Activated CD4-positive, alpha-beta T cell treated with anti-CD3 and anti-CD28 coated beads, Interleukin-2, amount 10 ng/mL, durations not matched to agents 7 days and 5 days (primary cell): ENCODE data around the gene LRFN2. TPM values are rescaled to one million over a fixed set of nuclear protein-coding genes. Genes with fewer than 3 reads are reported as not detected.

Experiments used
- CTCF ChIA-PET: fragments of 350-600 bp; sonication (Branson Sonifier 250); formaldehyde crosslinking; loops from one replicate; lab custom pipeline; 2021; ENCODE audit warnings: antibody characterized with exemption; lab: Charles Lee
- POLR2A ChIA-PET: fragments of 350-600 bp; sonication (Branson Sonifier 250); formaldehyde crosslinking; loops from one replicate; lab custom pipeline; 2021; ENCODE audit warnings: antibody characterized with exemption; lab: Charles Lee
- DNase-seq: peaks from one replicate; pipeline ENCODE4 v3.0.0-alpha.2; 2020
- H3K27ac Mint-ChIP-seq: one replicate; pipeline ENCODE4 v1.8.0; 2021; ENCODE audit warnings: mild to moderate bottlenecking, moderate library complexity, mixed read lengths
- H3K27me3 Mint-ChIP-seq: one replicate; pipeline ENCODE4 v1.8.0; 2021; ENCODE audit warnings: mixed read lengths
- H3K36me3 Mint-ChIP-seq: one replicate; pipeline ENCODE4 v1.8.0; 2021; ENCODE audit warnings: low read depth, mixed read lengths
- H3K4me1 Mint-ChIP-seq: one replicate; pipeline ENCODE4 v1.8.0; 2021; ENCODE audit warnings: mixed read lengths
- H3K4me3 Mint-ChIP-seq: one replicate; pipeline ENCODE4 v1.8.0; 2021; ENCODE audit warnings: mild to moderate bottlenecking, moderate library complexity, mixed read lengths
- H3K9me3 Mint-ChIP-seq: one replicate; pipeline ENCODE4 v1.8.0; 2021; ENCODE audit warnings: mixed read lengths
- total RNA-seq, 2 experiments: library from RNA; stranded (reverse); gene quantifications; one replicate each; pipeline ENCODE4 v1.2.3, GENCODE V29; 2021

Gene LRFN2
- total RNA-seq = under 1 TPM; 0.08 to 0.25 TPM

- H3K4me3 Mint-ChIP-seq = peak within 1 kb of the TSS; percentile 76
- CTCF ChIA-PET = interaction anchor here (0.6 to 1.3 kb wide), 12 partner anchors 8 to 175 kb away, joined by 3 to 6 read pairs (median 3); no protein-coding TSS in a partner anchor
- no peaks in the 10 kb centered on the region for H3K9me3 Mint-ChIP-seq
- POLR2A ChIA-PET = no interaction called here
- peaks cover 31% of the 10 kb centered on the region for H3K4me1 Mint-ChIP-seq
- no peak within 1 kb of the TSS for H3K27ac Mint-ChIP-seq
- peak; percentile 73 for DNase-seq
- H3K36me3 Mint-ChIP-seq = no peaks in the 10 kb centered on the region
- peaks cover 48% of the 10 kb centered on the region for H3K27me3 Mint-ChIP-seq
These were observed at the start of gene LRFN2 for GRCh38 chr6:40587240-40588069. Gene LRFN2 (minus strand): TSS chr6:40587364.

GRCh38 chr6:40634429-40634828, 47.3 kb upstream of the LRFN2 start:
- no peaks in the 10 kb centered on the region for H3K9me3 Mint-ChIP-seq
- H3K4me1 Mint-ChIP-seq = peaks cover 12% of the 10 kb centered on the region
- H3K27ac Mint-ChIP-seq = no peak overlapping the region
- DNase-seq = no peak
- ChIA-PET POLR2A (no interaction called here), CTCF (interaction anchor here (1.1 kb wide), 1 partner anchor 12 kb away, joined by 3 read pairs; no protein-coding TSS in a partner anchor)
- no peak overlapping the region for H3K4me3 Mint-ChIP-seq
- no peaks in the 10 kb centered on the region for H3K36me3 Mint-ChIP-seq
- H3K27me3 Mint-ChIP-seq = no peaks in the 10 kb centered on the region

- Mint-ChIP-seq H3K9me3 (no peaks in the 10 kb centered on the region), H3K27ac (no peak overlapping the region), H3K36me3 (no peaks in the 10 kb centered on the region), H3K27me3 (no peaks in the 10 kb centered on the region), H3K4me1 (peaks cover 3% of the 10 kb centered on the region), H3K4me3 (no peak overlapping the region)
- ChIA-PET CTCF (no interaction called here), POLR2A (no interaction called here)
- no peak for DNase-seq
These were observed 44.6 kb upstream of the LRFN2 start for GRCh38 chr6:40631744-40632143.

GRCh38 chr6:40630488-40630887, 43.3 kb upstream of the LRFN2 start:
- POLR2A ChIA-PET = no interaction called here

GRCh38 chr6:40630051-40630450, 42.9 kb upstream of the LRFN2 start:
- CTCF ChIA-PET = interaction anchor here (0.7 kb wide), 1 partner anchor 8 kb away, joined by 3 read pairs; no protein-coding TSS in a partner anchor
- H3K27ac Mint-ChIP-seq = no peak overlapping the region
- DNase-seq = no peak
- H3K4me3 Mint-ChIP-seq = no peak overlapping the region
- H3K36me3 Mint-ChIP-seq = no peaks in the 10 kb centered on the region
- H3K4me1 Mint-ChIP-seq = peaks cover 3% of the 10 kb centered on the region
- POLR2A ChIA-PET = no interaction called here
- no peaks in the 10 kb centered on the region for H3K27me3 Mint-ChIP-seq
- no peaks in the 10 kb centered on the region for H3K9me3 Mint-ChIP-seq

More at GRCh38 chr6:40630488-40630887, 43.3 kb upstream of the LRFN2 start:
- H3K9me3 Mint-ChIP-seq = no peaks in the 10 kb centered on the region
- H3K4me3 Mint-ChIP-seq = no peak overlapping the region
- no peak for DNase-seq
- CTCF ChIA-PET = interaction anchor here (0.7 kb wide), 1 partner anchor 9 kb away, joined by 3 read pairs; no protein-coding TSS in a partner anchor
- H3K4me1 Mint-ChIP-seq = peaks cover 3% of the 10 kb centered on the region
- no peaks in the 10 kb centered on the region for H3K36me3 Mint-ChIP-seq
- no peak overlapping the region for H3K27ac Mint-ChIP-seq
- no peaks in the 10 kb centered on the region for H3K27me3 Mint-ChIP-seq

- no peaks in the 10 kb centered on the region for H3K36me3 Mint-ChIP-seq
- H3K27ac Mint-ChIP-seq = no peak overlapping the region
- ChIA-PET CTCF (no interaction called here), POLR2A (no interaction called here)
- no peaks in the 10 kb centered on the region for H3K9me3 Mint-ChIP-seq
- H3K4me3 Mint-ChIP-seq = no peak overlapping the region
- H3K4me1 Mint-ChIP-seq = peaks cover 1% of the 10 kb centered on the region
- no peaks in the 10 kb centered on the region for H3K27me3 Mint-ChIP-seq
- DNase-seq = no peak
These were observed 42.3 kb upstream of the LRFN2 start for GRCh38 chr6:40629463-40629862.

- CTCF ChIA-PET = no interaction called here
- Mint-ChIP-seq H3K27me3 (no peaks in the 10 kb centered on the region), H3K4me1 (no peaks in the 10 kb centered on the region), H3K27ac (no peak overlapping the region), H3K4me3 (no peak overlapping the region), H3K36me3 (no peaks in the 10 kb centered on the region), H3K9me3 (no peaks in the 10 kb centered on the region)
- POLR2A ChIA-PET = no interaction called here
- DNase-seq = no peak
These were observed 40.2 kb upstream of the LRFN2 start for GRCh38 chr6:40627316-40627715.

GRCh38 chr6:40626886-40627285, 39.7 kb upstream of the LRFN2 start:
- Mint-ChIP-seq H3K27me3 (no peaks in the 10 kb centered on the region), H3K4me1 (no peaks in the 10 kb centered on the region), H3K36me3 (no peaks in the 10 kb centered on the region), H3K9me3 (no peaks in the 10 kb centered on the region), H3K4me3 (no peak overlapping the region), H3K27ac (no peak overlapping the region)
- POLR2A ChIA-PET = no interaction called here
- CTCF ChIA-PET = interaction anchor here (1.2 kb wide), 1 partner anchor 14 kb away, joined by 3 read pairs; no protein-coding TSS in a partner anchor
- no peak for DNase-seq

- Mint-ChIP-seq H3K36me3 (no peaks in the 10 kb centered on the region), H3K9me3 (no peaks in the 10 kb centered on the region), H3K27ac (no peak overlapping the region), H3K4me3 (no peak overlapping the region), H3K4me1 (no peaks in the 10 kb centered on the region), H3K27me3 (no peaks in the 10 kb centered on the region)
- ChIA-PET POLR2A (no interaction called here), CTCF (no interaction called here)
- no peak for DNase-seq
These were observed 36.8 kb upstream of the LRFN2 start for GRCh38 chr6:40623932-40624331.

GRCh38 chr6:40623178-40623577, 36.0 kb upstream of the LRFN2 start:
- H3K4me3 Mint-ChIP-seq = no peak overlapping the region
- H3K9me3 Mint-ChIP-seq = peaks cover under 1% of the 10 kb centered on the region
- ChIA-PET CTCF (interaction anchor here (0.6 kb wide), 1 partner anchor 19 kb away, joined by 3 read pairs; no protein-coding TSS in a partner anchor), POLR2A (no interaction called here)
- no peaks in the 10 kb centered on the region for H3K4me1 Mint-ChIP-seq
- no peaks in the 10 kb centered on the region for H3K36me3 Mint-ChIP-seq
- H3K27me3 Mint-ChIP-seq = peaks cover 2% of the 10 kb centered on the region
- no peak overlapping the region for H3K27ac Mint-ChIP-seq
- DNase-seq = no peak

GRCh38 chr6:40620574-40621240, 33.5 kb upstream of the LRFN2 start:
- no peaks in the 10 kb centered on the region for H3K4me1 Mint-ChIP-seq
- H3K9me3 Mint-ChIP-seq = peaks cover 2% of the 10 kb centered on the region
- no peak overlapping the region for H3K27ac Mint-ChIP-seq

GRCh38 chr6:40614671-40615070, 27.5 kb upstream of the LRFN2 start:
- CTCF ChIA-PET = no interaction called here
- Mint-ChIP-seq H3K27ac (no peak overlapping the region), H3K4me1 (no peaks in the 10 kb centered on the region), H3K36me3 (no peaks in the 10 kb centered on the region), H3K4me3 (no peak overlapping the region), H3K27me3 (peaks cover 30% of the 10 kb centered on the region), H3K9me3 (peaks cover 2% of the 10 kb centered on the region)
- POLR2A ChIA-PET = no interaction called here
- DNase-seq = no peak

More at GRCh38 chr6:40620574-40621240, 33.5 kb upstream of the LRFN2 start:
- POLR2A ChIA-PET = no interaction called here
- Mint-ChIP-seq H3K36me3 (no peaks in the 10 kb centered on the region), H3K4me3 (no peak overlapping the region), H3K27me3 (peaks cover 11% of the 10 kb centered on the region)
- CTCF ChIA-PET = interaction anchor here (1.5 kb wide), 1 partner anchor 33 kb away, joined by 3 read pairs; the partner anchor contains the start of gene LRFN2
- DNase-seq = no peak

- no peak overlapping the region for H3K4me3 Mint-ChIP-seq
- H3K4me1 Mint-ChIP-seq = no peaks in the 10 kb centered on the region
- peaks cover 34% of the 10 kb centered on the region for H3K27me3 Mint-ChIP-seq
- ChIA-PET CTCF (no interaction called here), POLR2A (no interaction called here)
- DNase-seq = no peak
- H3K36me3 Mint-ChIP-seq = no peaks in the 10 kb centered on the region
- no peak overlapping the region for H3K27ac Mint-ChIP-seq
- no peaks in the 10 kb centered on the region for H3K9me3 Mint-ChIP-seq
These were observed 24.7 kb upstream of the LRFN2 start for GRCh38 chr6:40611912-40612311.
